H9 (cell line): ENCODE measurements around the gene KIF21B. TPM values are rescaled to one million over a fixed set of nuclear protein-coding genes. Genes with fewer than 3 reads are reported as not detected.

Experiments used
- DNase-seq: peaks from one replicate; pipeline ENCODE4 v3.0.0-alpha.2; 2017
- H2AFZ ChIP-seq: one replicate; pipeline ENCODE4 v1.6.1; 2013; ENCODE audit warnings: mild to moderate bottlenecking, low read length, control low read depth, moderate library complexity
- H2AK5ac ChIP-seq: 2 replicates; pipeline ENCODE4 v1.6.1; 2013; ENCODE audit warnings: low read length, control low read depth, mixed read lengths; ENCODE audit not compliant: insufficient read length
- H2BK120ac ChIP-seq: one replicate; pipeline ENCODE4 v1.6.1; 2013; ENCODE audit warnings: low read depth, mild to moderate bottlenecking, low read length, control low read depth, inconsistent platforms; ENCODE audit not compliant: poor library complexity, severe bottlenecking
- H2BK12ac ChIP-seq: 2 replicates; pipeline ENCODE4 v1.6.1; 2013; ENCODE audit warnings: low read length, control low read depth, mixed read lengths, low read depth; ENCODE audit not compliant: insufficient read length
- H2BK15ac ChIP-seq: 2 replicates; pipeline ENCODE4 v1.6.1; 2013; ENCODE audit warnings: low read depth, low read length, control low read depth
- H2BK20ac ChIP-seq: one replicate; pipeline ENCODE4 v1.6.1; 2013; ENCODE audit warnings: low read depth, mild to moderate bottlenecking, low read length, control low read depth, inconsistent platforms; ENCODE audit not compliant: poor library complexity, severe bottlenecking
- H2BK5ac ChIP-seq: 2 replicates; pipeline ENCODE4 v1.6.1; 2013; ENCODE audit warnings: low read length, control low read depth, mixed read lengths; ENCODE audit not compliant: insufficient read length
- H3K14ac ChIP-seq: 2 replicates; pipeline ENCODE4 v1.6.1; 2013; ENCODE audit warnings: low read length, control low read depth; ENCODE audit not compliant: insufficient read depth
- H3K18ac ChIP-seq: 2 replicates; pipeline ENCODE4 v1.6.1; 2013; ENCODE audit warnings: low read depth, mild to moderate bottlenecking, mixed read lengths, low read length, control low read depth; ENCODE audit not compliant: insufficient read length
- H3K23ac ChIP-seq: 2 replicates; pipeline ENCODE4 v1.6.1; 2013; ENCODE audit warnings: low read length, control low read depth, mixed read lengths, low read depth; ENCODE audit not compliant: insufficient read length
- H3K23me2 ChIP-seq: 2 replicates; pipeline ENCODE4 v1.6.1; 2013; ENCODE audit warnings: low read depth, mild to moderate bottlenecking, mixed read lengths, low read length, control low read depth; ENCODE audit not compliant: insufficient read length, poor library complexity, severe bottlenecking
- H3K27ac ChIP-seq: 2 replicates; pipeline ENCODE4 v1.5.1; 2013; ENCODE audit warnings: low read length, control low read depth, mixed read lengths, low read depth; ENCODE audit not compliant: insufficient read length
- H3K27me3 ChIP-seq: 2 replicates; pipeline ENCODE4 v1.6.1; 2013; ENCODE audit warnings: low read length, control low read depth, inconsistent platforms; ENCODE audit not compliant: insufficient read depth
- H3K4ac ChIP-seq: 2 replicates; pipeline ENCODE4 v1.6.1; 2013; ENCODE audit warnings: low read depth, mild to moderate bottlenecking, control low read depth, inconsistent platforms, low read length, moderate library complexity
- H3K4me1 ChIP-seq: 2 replicates; pipeline ENCODE4 v1.6.1; 2013; ENCODE audit warnings: low read length, control low read depth, inconsistent platforms; ENCODE audit not compliant: insufficient read depth
- H3K4me2 ChIP-seq: 2 replicates; pipeline ENCODE4 v1.6.1; 2013; ENCODE audit warnings: low read length, control low read depth, mixed read lengths; ENCODE audit not compliant: insufficient read length, insufficient read depth
- H3K56ac ChIP-seq: 2 replicates; pipeline ENCODE4 v1.6.1; 2013; ENCODE audit warnings: low read depth, mild to moderate bottlenecking, mixed read lengths, low read length, control low read depth; ENCODE audit not compliant: insufficient read length
- H3K79me1 ChIP-seq: 2 replicates; pipeline ENCODE4 v1.6.1; 2013; ENCODE audit warnings: low read depth, mild to moderate bottlenecking, moderate library complexity, low read length, control low read depth, inconsistent platforms; ENCODE audit not compliant: insufficient read depth, poor library complexity, severe bottlenecking
- H3K79me2 ChIP-seq: 2 replicates; pipeline ENCODE4 v1.6.1; 2013; ENCODE audit warnings: low read length, control low read depth, inconsistent platforms; ENCODE audit not compliant: insufficient read depth
- H3K9ac ChIP-seq: 2 replicates; pipeline ENCODE4 v1.6.1; 2013; ENCODE audit warnings: low read length, control low read depth, mixed read lengths; ENCODE audit not compliant: insufficient read length; ENCODE audit errors: extremely low read depth
- H3K9me3 ChIP-seq: one replicate; pipeline ENCODE4 v1.6.1; 2013; ENCODE audit warnings: low read depth, low read length, inconsistent platforms; ENCODE audit not compliant: control insufficient read depth
- H3T11ph ChIP-seq: one replicate; pipeline ENCODE4 v1.6.1; 2013; ENCODE audit warnings: mild to moderate bottlenecking, low read length, control low read depth, inconsistent platforms
- H4K20me1 ChIP-seq: one replicate; pipeline ENCODE4 v1.6.1; 2013; ENCODE audit not compliant: control insufficient read depth, insufficient read length, insufficient read depth
- H4K5ac ChIP-seq: 2 replicates; pipeline ENCODE4 v1.6.1; 2013; ENCODE audit warnings: low read depth, mild to moderate bottlenecking, mixed read lengths, low read length, control low read depth; ENCODE audit not compliant: insufficient read length
- H4K8ac ChIP-seq: replicated peaks from 2 replicates; pipeline ENCODE4 v1.6.1; 2013; ENCODE audit warnings: low read length, control low read depth, mixed read lengths, low read depth; ENCODE audit not compliant: insufficient read length
- H4K91ac ChIP-seq: 2 replicates; pipeline ENCODE4 v1.6.1; 2013; ENCODE audit warnings: low read depth, mild to moderate bottlenecking, moderate library complexity, mixed read lengths, low read length, control low read depth; ENCODE audit not compliant: insufficient read length
- H3K27ac Mint-ChIP-seq, 3 experiments: 2 replicates in 2 of 3; 3 replicates in 1 of 3; pipeline ENCODE4 v1.8.0; 2020 to 2021; ENCODE audit warnings: mixed read lengths in 3 of 3, mild to moderate bottlenecking in 1 of 3, moderate library complexity in 1 of 3
- H3K27me3 Mint-ChIP-seq: 2 replicates; pipeline ENCODE4 v1.8.0; 2021; ENCODE audit warnings: low read depth, mild to moderate bottlenecking, moderate library complexity, mixed read lengths
- H3K36me3 Mint-ChIP-seq, 3 experiments: 2 replicates in 2 of 3; 3 replicates in 1 of 3; pipeline ENCODE4 v1.8.0; 2020 to 2021; ENCODE audit warnings: low read depth in 3 of 3, mixed read lengths in 3 of 3; ENCODE audit not compliant: insufficient read depth in 1 of 3
- H3K4me1 Mint-ChIP-seq, 2 experiments: 2 replicates each; pipeline ENCODE4 v1.8.0; 2020; ENCODE audit warnings: mixed read lengths in 2 of 2
- H3K4me3 Mint-ChIP-seq, 2 experiments: 2 replicates in 1 of 2; 3 replicates in 1 of 2; pipeline ENCODE4 v1.8.0; 2020 to 2021; ENCODE audit warnings: mild to moderate bottlenecking in 2 of 2, mixed read lengths in 2 of 2, moderate library complexity in 1 of 2
- H3K9me3 Mint-ChIP-seq, 2 experiments: 2 replicates in 1 of 2; 3 replicates in 1 of 2; pipeline ENCODE4 v1.8.0; 2020; ENCODE audit warnings: mild to moderate bottlenecking in 2 of 2, mixed read lengths in 2 of 2, moderate library complexity in 1 of 2
- CTCF ChIP-seq: fragments of 200-600 bp; sonication (generic); conservative IDR thresholded peaks from 3 replicates; pipeline ENCODE4 v1.8.0; 2021; ENCODE audit warnings: antibody characterized with exemption, mild to moderate bottlenecking
- WGBS: extraction: QIAGEN DNeasy Blood & Tissue Kit; methylation state at CpG from one replicate; pipeline ENCODE4 v1.1.7; 2013; ENCODE audit warnings: missing lambda C conversion rate, low lambda C conversion rate, mixed read lengths; ENCODE audit not compliant: insufficient read length; ENCODE audit errors: extremely low coverage; 5-methylcytosine and 5-hydroxymethylcytosine counted together
- total RNA-seq: library from RNA; stranded (reverse); gene quantifications from 2 replicates; pipeline ENCODE4 v1.2.1, GENCODE V29; 2021

The KIF21B gene
- total RNA-seq, 1 experiment from 2014 or later, result 7.5 TPM

GRCh38 chr1:201013991-201014815 is 9.3 kb downstream of the KIF21B start:
- Histone ChIP-seq H2BK12ac (no peak overlapping the region), H2BK5ac (no peak overlapping the region), H4K8ac (no peak overlapping the region), H3K79me2 (peaks cover 1% of the 10 kb centered on the region; the same call in 1 of the 2 replicates), H3K56ac (no peak overlapping the region), H3K27me3 (no peaks in the 10 kb centered on the region), H4K91ac (no peak overlapping the region), H3K9me3 (no peaks in the 10 kb centered on the region), H4K5ac (no peak overlapping the region), H2BK20ac (no peak overlapping the region), H3K4ac (no peak overlapping the region), H2BK15ac (no peak overlapping the region), H3K9ac (no peak overlapping the region), H4K20me1 (no peaks in the 10 kb centered on the region), H3K4me2 (no peak overlapping the region), H3K23ac (no peak overlapping the region), H3T11ph (no peak overlapping the region), H3K79me1 (no peaks in the 10 kb centered on the region), H3K18ac (no peak overlapping the region), H3K23me2 (no peaks in the 10 kb centered on the region), H3K4me1 (peaks cover 7% of the 10 kb centered on the region; the same call in 1 of the 2 replicates), H3K27ac (no peak overlapping the region), H3K14ac (peak overlapping the region; percentile 32), H2AFZ (no peak overlapping the region), H2BK120ac (no peak overlapping the region), H2AK5ac (no peak overlapping the region)
- Mint-ChIP-seq H3K4me3 (no peak overlapping the region; a peak in 1 of 5 replicates), H3K4me1 (peaks cover 33 to 57% of the 10 kb centered on the region in 2 experiments), H3K36me3 (no peaks in the 10 kb centered on the region; a peak in 1 of 7 replicates), H3K27me3 (no peaks in the 10 kb centered on the region; the same call in 1 of the 2 replicates), H3K27ac (peak overlapping the region in 1 of 3 experiments; percentile 44; a peak in 1 of 7 replicates), H3K9me3 (no peaks in the 10 kb centered on the region; a peak in 1 of 5 replicates)
- no peak for TF ChIP-seq CTCF
- WGBS, result no CpG with 5 or more reads among the region's 33 CpGs
- peak; percentile 94 for DNase-seq
